HL-60 (cell line): ENCODE measurements around the gene MACROD2.

Source experiments
- DNase-seq, 2 experiments: peaks; one replicate each; pipeline ENCODE4 v3.0.0-alpha.2; 2010 to 2020; ENCODE audit warnings: low read depth in 1 of 2, low spot score in 1 of 2
- H3K27ac ChIP-seq: fragments of 250-450 bp; sonication (Bioruptor Pico); replicated peaks from 2 replicates; pipeline ENCODE4 v1.5.1; 2020; ENCODE audit warnings: mild to moderate bottlenecking, moderate library complexity
- H3K27me3 ChIP-seq: fragments of 250-450 bp; sonication (Bioruptor Pico); 2 replicates; pipeline ENCODE4 v1.5.1; 2021; ENCODE audit warnings: mild to moderate bottlenecking, moderate library complexity; ENCODE audit not compliant: insufficient read depth, poor library complexity, severe bottlenecking
- H3K4me3 ChIP-seq: replicated peaks from 2 replicates; pipeline ENCODE4 v1.5.1; 2011; ENCODE audit warnings: mild to moderate bottlenecking, control low read depth, low read length; ENCODE audit not compliant: insufficient read depth
- CTCF ChIP-seq: IDR thresholded peaks from one replicate; pipeline ENCODE4 v1.5.1; 2011; ENCODE audit warnings: low read length, control low read depth, inconsistent platforms; ENCODE audit not compliant: insufficient read depth
- GABPA ChIP-seq: IDR thresholded peaks from 2 replicates; pipeline ENCODE4 v1.6.1; 2012; ENCODE audit warnings: low read depth
- POLR2AphosphoS5 ChIP-seq: IDR thresholded peaks from 2 replicates; pipeline ENCODE4 v1.6.1; 2012; ENCODE audit warnings: low read depth
- SPI1 ChIP-seq: IDR thresholded peaks from 2 replicates; pipeline ENCODE4 v1.6.1; 2012; ENCODE audit warnings: low read depth, mild to moderate bottlenecking, borderline replicate concordance
- TF ChIP-seq, protein P1 (sequence below): IDR thresholded peaks from 2 replicates; pipeline ENCODE4 v1.6.1; 2012; ENCODE audit warnings: low read depth; ENCODE audit not compliant: insufficient replicate concordance

Gene MACROD2

DNA sequence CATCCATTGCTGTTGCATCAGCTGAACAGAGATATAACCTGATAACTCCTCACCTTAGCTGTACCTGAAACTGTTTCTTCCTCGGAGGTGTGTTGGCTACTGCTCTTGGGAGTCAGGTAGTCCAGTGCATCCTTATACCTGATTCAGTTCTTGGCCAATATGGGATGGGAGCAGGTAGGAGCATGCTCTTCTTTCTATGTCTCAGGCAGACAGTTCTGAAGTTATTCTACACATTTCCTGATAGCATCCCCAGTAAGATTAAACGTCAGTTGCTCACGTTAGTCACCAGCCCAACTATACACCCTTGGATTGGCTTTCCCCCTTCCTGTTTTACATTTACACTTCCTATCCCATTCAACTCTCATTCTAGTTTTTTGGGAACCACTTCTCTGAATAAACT is 586.4 kb downstream of the MACROD2 start:
- no peak overlapping the region for H3K4me3 ChIP-seq
- no peak for DNase-seq
- H3K27me3 ChIP-seq = no peaks in the 10 kb centered on the region
- TF ChIP-seq GABPA = no peak
- TF ChIP-seq CTCF = no peak
- no peak for TF ChIP-seq SPI1
- no peak for TF ChIP-seq POLR2AphosphoS5
- H3K27ac ChIP-seq = no peak overlapping the region

GRCh38 chr20:14582855-14583254 is 587.5 kb downstream of the MACROD2 start:
- peak; percentile 1 to 43 for DNase-seq
- TF ChIP-seq GABPA (no peak), SPI1 (no peak), CTCF (no peak), POLR2AphosphoS5 (no peak)
- TF ChIP-seq, protein P1, sequence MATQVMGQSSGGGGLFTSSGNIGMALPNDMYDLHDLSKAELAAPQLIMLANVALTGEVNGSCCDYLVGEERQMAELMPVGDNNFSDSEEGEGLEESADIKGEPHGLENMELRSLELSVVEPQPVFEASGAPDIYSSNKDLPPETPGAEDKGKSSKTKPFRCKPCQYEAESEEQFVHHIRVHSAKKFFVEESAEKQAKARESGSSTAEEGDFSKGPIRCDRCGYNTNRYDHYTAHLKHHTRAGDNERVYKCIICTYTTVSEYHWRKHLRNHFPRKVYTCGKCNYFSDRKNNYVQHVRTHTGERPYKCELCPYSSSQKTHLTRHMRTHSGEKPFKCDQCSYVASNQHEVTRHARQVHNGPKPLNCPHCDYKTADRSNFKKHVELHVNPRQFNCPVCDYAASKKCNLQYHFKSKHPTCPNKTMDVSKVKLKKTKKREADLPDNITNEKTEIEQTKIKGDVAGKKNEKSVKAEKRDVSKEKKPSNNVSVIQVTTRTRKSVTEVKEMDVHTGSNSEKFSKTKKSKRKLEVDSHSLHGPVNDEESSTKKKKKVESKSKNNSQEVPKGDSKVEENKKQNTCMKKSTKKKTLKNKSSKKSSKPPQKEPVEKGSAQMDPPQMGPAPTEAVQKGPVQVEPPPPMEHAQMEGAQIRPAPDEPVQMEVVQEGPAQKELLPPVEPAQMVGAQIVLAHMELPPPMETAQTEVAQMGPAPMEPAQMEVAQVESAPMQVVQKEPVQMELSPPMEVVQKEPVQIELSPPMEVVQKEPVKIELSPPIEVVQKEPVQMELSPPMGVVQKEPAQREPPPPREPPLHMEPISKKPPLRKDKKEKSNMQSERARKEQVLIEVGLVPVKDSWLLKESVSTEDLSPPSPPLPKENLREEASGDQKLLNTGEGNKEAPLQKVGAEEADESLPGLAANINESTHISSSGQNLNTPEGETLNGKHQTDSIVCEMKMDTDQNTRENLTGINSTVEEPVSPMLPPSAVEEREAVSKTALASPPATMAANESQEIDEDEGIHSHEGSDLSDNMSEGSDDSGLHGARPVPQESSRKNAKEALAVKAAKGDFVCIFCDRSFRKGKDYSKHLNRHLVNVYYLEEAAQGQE = no peak
- no peaks in the 10 kb centered on the region for H3K27me3 ChIP-seq
- no peak overlapping the region for H3K27ac ChIP-seq
- H3K4me3 ChIP-seq = no peak overlapping the region

- H3K27me3 ChIP-seq = no peaks in the 10 kb centered on the region
- TF ChIP-seq SPI1 = no peak
- TF ChIP-seq, protein P1 = no peak
- no peak for TF ChIP-seq POLR2AphosphoS5
- TF ChIP-seq CTCF = no peak
- TF ChIP-seq GABPA = no peak
- H3K4me3 ChIP-seq = no peak overlapping the region
- H3K27ac ChIP-seq = no peak overlapping the region
- no peak for DNase-seq
Measured at GRCh38 chr20:14583413-14583812, 588.1 kb downstream of the MACROD2 start.

- TF ChIP-seq, protein P1 = no peak
- TF ChIP-seq POLR2AphosphoS5 (no peak), GABPA (no peak)
- no peak for DNase-seq
- H3K27me3 ChIP-seq = no peaks in the 10 kb centered on the region
- no peak overlapping the region for H3K27ac ChIP-seq
- H3K4me3 ChIP-seq = no peak overlapping the region
Measured at GRCh38 chr20:14589383-14589782, 594.1 kb downstream of the MACROD2 start.
